22Rv1 (cell line): Measurements from ENCODE around the gene ENO2.

Experiments
- ZFX ChIP-seq: fragments of 450-650 bp; IDR thresholded peaks from 2 replicates; pipeline ENCODE4 v1.6.1; 2017; ENCODE audit warnings: antibody characterized with exemption, borderline replicate concordance
- TF ChIP-seq, protein P1 (sequence below): fragments of 450-650 bp; IDR thresholded peaks from 2 replicates; pipeline ENCODE4 v1.5.1; 2017; ENCODE audit warnings: mild to moderate bottlenecking

- TF ChIP-seq, protein P1, sequence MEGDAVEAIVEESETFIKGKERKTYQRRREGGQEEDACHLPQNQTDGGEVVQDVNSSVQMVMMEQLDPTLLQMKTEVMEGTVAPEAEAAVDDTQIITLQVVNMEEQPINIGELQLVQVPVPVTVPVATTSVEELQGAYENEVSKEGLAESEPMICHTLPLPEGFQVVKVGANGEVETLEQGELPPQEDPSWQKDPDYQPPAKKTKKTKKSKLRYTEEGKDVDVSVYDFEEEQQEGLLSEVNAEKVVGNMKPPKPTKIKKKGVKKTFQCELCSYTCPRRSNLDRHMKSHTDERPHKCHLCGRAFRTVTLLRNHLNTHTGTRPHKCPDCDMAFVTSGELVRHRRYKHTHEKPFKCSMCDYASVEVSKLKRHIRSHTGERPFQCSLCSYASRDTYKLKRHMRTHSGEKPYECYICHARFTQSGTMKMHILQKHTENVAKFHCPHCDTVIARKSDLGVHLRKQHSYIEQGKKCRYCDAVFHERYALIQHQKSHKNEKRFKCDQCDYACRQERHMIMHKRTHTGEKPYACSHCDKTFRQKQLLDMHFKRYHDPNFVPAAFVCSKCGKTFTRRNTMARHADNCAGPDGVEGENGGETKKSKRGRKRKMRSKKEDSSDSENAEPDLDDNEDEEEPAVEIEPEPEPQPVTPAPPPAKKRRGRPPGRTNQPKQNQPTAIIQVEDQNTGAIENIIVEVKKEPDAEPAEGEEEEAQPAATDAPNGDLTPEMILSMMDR, result no peak
- no peak for TF ChIP-seq ZFX
These were observed 8.9 kb upstream of the ENO2 start for GRCh38 chr12:6905414-6906040.
